GM21381 (cell line): Measurements from ENCODE around the gene PITPNB.

ENCODE experiments used
- ATAC-seq: cut with Tn5 transposase; IDR thresholded peaks from one replicate; pipeline ENCODE4 v1.9.1; 2021; ENCODE audit warnings: mild to moderate bottlenecking, moderate library complexity; ENCODE audit not compliant: unreplicated experiment

PITPNB gene

GRCh38 chr22:27919222-27919941, at the start of gene PITPNB:
Gene PITPNB (minus strand): TSS chr22:27919256. CDS start chr22:27919191, 65 bp downstream.
- ATAC-seq: peak; percentile 87

- no peak for ATAC-seq
These were observed 47.4 kb upstream of the PITPNB start for GRCh38 chr22:27966168-27967064.

- ATAC-seq: no peak
These were observed 43.4 kb upstream of the PITPNB start for GRCh38 chr22:27962268-27963044.

GRCh38 chr22:27961680-27962079, 42.6 kb upstream of the PITPNB start:
- no peak for ATAC-seq

GRCh38 chr22:27961182-27961581, 42.1 kb upstream of the PITPNB start:
- ATAC-seq: no peak

GRCh38 chr22:27959335-27960090, 40.5 kb upstream of the PITPNB start:
- no peak for ATAC-seq

- no peak for ATAC-seq
These were observed 33.7 kb upstream of the PITPNB start for GRCh38 chr22:27952779-27953178.

- ATAC-seq: no peak
These were observed 33.0 kb upstream of the PITPNB start for GRCh38 chr22:27952091-27952490.

- no peak for ATAC-seq
These were observed 30.4 kb upstream of the PITPNB start for GRCh38 chr22:27949421-27949820.

GRCh38 chr22:27948569-27948968, 29.5 kb upstream of the PITPNB start:
- no peak for ATAC-seq

GRCh38 chr22:27947448-27947847, 28.4 kb upstream of the PITPNB start:
- no peak for ATAC-seq

GRCh38 chr22:27941143-27941542, 22.1 kb upstream of the PITPNB start:
- ATAC-seq: no peak

- ATAC-seq: no peak
These were observed 18.4 kb upstream of the PITPNB start for GRCh38 chr22:27937453-27937852.

- no peak for ATAC-seq
These were observed 16.8 kb upstream of the PITPNB start for GRCh38 chr22:27935897-27936296.

- ATAC-seq: no peak
These were observed 15.0 kb upstream of the PITPNB start for GRCh38 chr22:27934069-27934468.

GRCh38 chr22:27933186-27933983, 14.3 kb upstream of the PITPNB start:
- no peak for ATAC-seq

GRCh38 chr22:27930331-27931060, 11.4 kb upstream of the PITPNB start:
- ATAC-seq: no peak

GRCh38 chr22:27927608-27928007, 8.6 kb upstream of the PITPNB start:
- ATAC-seq: no peak

- no peak for ATAC-seq
These were observed 6.3 kb upstream of the PITPNB start for GRCh38 chr22:27925331-27925730.
